CD4-positive, alpha-beta T cell treated with Interleukin-1 beta for 1 hour (primary cell): ENCODE measurements around the gene FOXF1.

ENCODE experiments used
- DNase-seq, 2 donors: peaks; one replicate each; pipeline ENCODE4 v3.0.0-alpha.2; 2020 to 2022

FOXF1 gene

GRCh38 chr16:86519007-86519648 is 8.8 kb downstream of the FOXF1 start:
- no peak for DNase-seq

GRCh38 chr16:86519649-86520316 is 9.5 kb downstream of the FOXF1 start:
- peak; percentile 48 for DNase-seq

GRCh38 chr16:86520317-86521210 is 10.2 kb downstream of the FOXF1 start:
- DNase-seq: no peak

- no peak for DNase-seq
Observed at GRCh38 chr16:86521236-86522197, 11.2 kb downstream of the FOXF1 start.

GRCh38 chr16:86522634-86523033 is 12.3 kb downstream of the FOXF1 start:
- DNase-seq: no peak

- no peak for DNase-seq
Observed at GRCh38 chr16:86523166-86523740, 12.9 kb downstream of the FOXF1 start.

GRCh38 chr16:86524029-86524428 is 13.7 kb downstream of the FOXF1 start:
- DNase-seq: no peak

GRCh38 chr16:86525696-86526095 is 15.4 kb downstream of the FOXF1 start:
- DNase-seq: no peak

GRCh38 chr16:86527366-86527765 is 17.0 kb downstream of the FOXF1 start:
- DNase-seq: no peak

GRCh38 chr16:86528061-86528929 is 18.0 kb downstream of the FOXF1 start:
- DNase-seq: no peak

GRCh38 chr16:86529160-86529559 is 18.8 kb downstream of the FOXF1 start:
- DNase-seq: no peak

- DNase-seq: no peak
Observed at GRCh38 chr16:86530251-86531190, 20.2 kb downstream of the FOXF1 start.

- no peak for DNase-seq
Observed at GRCh38 chr16:86531191-86531545, 20.8 kb downstream of the FOXF1 start.

GRCh38 chr16:86531641-86532525 is 21.6 kb downstream of the FOXF1 start:
- no peak for DNase-seq

- no peak for DNase-seq
Observed at GRCh38 chr16:86532526-86532815, 22.1 kb downstream of the FOXF1 start.

- DNase-seq: no peak
Observed at GRCh38 chr16:86533076-86533475, 22.7 kb downstream of the FOXF1 start.

GRCh38 chr16:86533767-86534351 is 23.5 kb downstream of the FOXF1 start:
- no peak for DNase-seq

GRCh38 chr16:86534779-86535615 is 24.7 kb downstream of the FOXF1 start:
- DNase-seq: no peak
